HepG2 (cell line): ENCODE measurements around the gene NDUFB6. TPM values are rescaled to one million over a fixed set of nuclear protein-coding genes. Genes with fewer than 3 reads are reported as not detected.
A peak's percentile ranks its signal among the peaks of the same experiment; 100 is the strongest.

Source experiments
- BCLAF1 ChIP-seq: fragments of 450-650 bp; IDR thresholded peaks from 2 replicates; pipeline ENCODE4 v1.6.1; 2017; ENCODE audit warnings: mild to moderate bottlenecking
- CC2D1A ChIP-seq: sonication (generic); formaldehyde crosslinking; IDR thresholded peaks from 2 replicates; pipeline ENCODE4 v1.8.1; 2023; ENCODE audit warnings: mild to moderate bottlenecking, missing genetic modification reagents
- GPN1 ChIP-seq: sonication (generic); formaldehyde crosslinking; IDR thresholded peaks from 2 replicates; pipeline ENCODE4 v1.5.1; 2020; ENCODE audit warnings: missing genetic modification reagents, borderline replicate concordance
- NFYC ChIP-seq: IDR thresholded peaks from 2 replicates; pipeline ENCODE4 v1.6.1; 2016; ENCODE audit warnings: missing genetic modification reagents, missing compliant biosample characterization
- PAX8 ChIP-seq: sonication (generic); formaldehyde crosslinking; IDR thresholded peaks from 2 replicates; pipeline ENCODE4 v1.8.0; 2022; ENCODE audit warnings: mild to moderate bottlenecking, missing genetic modification reagents, borderline replicate concordance
- RBM22 ChIP-seq: fragments of 200-400 bp; formaldehyde crosslinking; optimal IDR thresholded peaks from 2 replicates; pipeline ENCODE3; 2017; ENCODE audit warnings: mild to moderate bottlenecking, low read length, moderate library complexity
- XBP1 ChIP-seq: sonication (generic); formaldehyde crosslinking; IDR thresholded peaks from 2 replicates; pipeline ENCODE4 v1.5.0; 2020; ENCODE audit warnings: missing genetic modification reagents
- XRCC5 ChIP-seq: fragments of 200-400 bp; formaldehyde crosslinking; optimal IDR thresholded peaks from 2 replicates; pipeline ENCODE3; 2017; ENCODE audit warnings: mild to moderate bottlenecking, low read length
- ZFP36L2 ChIP-seq: sonication (generic); formaldehyde crosslinking; IDR thresholded peaks from 2 replicates; pipeline ENCODE4 v1.4.0; 2020; ENCODE audit warnings: missing genetic modification reagents
- ZFP41 ChIP-seq: sonication (generic); formaldehyde crosslinking; IDR thresholded peaks from 2 replicates; pipeline ENCODE4 v1.4.0; 2020; ENCODE audit warnings: mild to moderate bottlenecking, missing genetic modification reagents, borderline replicate concordance
- ZNF138 ChIP-seq: sonication (generic); formaldehyde crosslinking; IDR thresholded peaks from 2 replicates; pipeline ENCODE4 v1.5.0; 2020; ENCODE audit warnings: mild to moderate bottlenecking, low read depth, missing genetic modification reagents
- ZNF24 ChIP-seq: fragments of 450-650 bp; IDR thresholded peaks from 2 replicates; pipeline ENCODE4 v1.6.1; 2017; ENCODE audit warnings: antibody characterized with exemption, mild to moderate bottlenecking
- ZNF430 ChIP-seq: sonication (generic); formaldehyde crosslinking; IDR thresholded peaks from 2 replicates; pipeline ENCODE4 v1.9.0; 2021; ENCODE audit warnings: mild to moderate bottlenecking, missing genetic modification reagents
- ZNF501 ChIP-seq: sonication (generic); formaldehyde crosslinking; IDR thresholded peaks from 2 replicates; pipeline ENCODE4 v1.5.1; 2020; ENCODE audit warnings: mild to moderate bottlenecking, moderate library complexity, missing genetic modification reagents
- ZNF674 ChIP-seq: sonication (generic); formaldehyde crosslinking; IDR thresholded peaks from 2 replicates; pipeline ENCODE4 v1.5.0; 2020; ENCODE audit warnings: low read depth, mild to moderate bottlenecking, missing genetic modification reagents
- polyA plus RNA-seq, 8 experiments: library from polyadenylated mRNA; depleted of rRNA in 3 of 8; stranded (reverse) in 7 of 8; unstranded in 1 of 8; fragments of >200 nt; fragmentation: Illumina TruSeq in 4 of 8; extraction: Trizol in 4 of 8; gene quantifications; 2 replicates each; pipeline versions ENCODE4 v1.2.1 to v1.2.3, GENCODE V29; 2011 to 2016; ENCODE audit warnings: low read depth in 4 of 8, missing spikeins in 1 of 8, mixed read lengths in 1 of 8; ENCODE audit not compliant: insufficient read depth in 1 of 8
- total RNA-seq, 5 experiments: library from RNA; depleted of rRNA; stranded (reverse); fragments of >200 nt; fragmentation: Illumina TruSeq; extraction: Trizol; gene quantifications; 2 replicates each; pipeline ENCODE4 v1.2.3, GENCODE V29; 2016; ENCODE audit warnings: low read depth in 1 of 5
- TF ChIP-seq, protein P1 (sequence below): sonication (generic); formaldehyde crosslinking; IDR thresholded peaks from 2 replicates; pipeline ENCODE4 v1.4.0; 2020; ENCODE audit warnings: missing genetic modification reagents
- TF ChIP-seq, protein P2 (sequence below): sonication (generic); formaldehyde crosslinking; IDR thresholded peaks from 2 replicates; pipeline ENCODE4 v1.8.1; 2023; ENCODE audit warnings: mild to moderate bottlenecking, missing genetic modification reagents, borderline replicate concordance
- TF ChIP-seq, protein P3 (sequence below): sonication (generic); formaldehyde crosslinking; IDR thresholded peaks from 2 replicates; pipeline ENCODE4 v1.4.0; 2020; ENCODE audit warnings: missing genetic modification reagents, borderline replicate concordance
- TF ChIP-seq, protein P4 (sequence below): IDR thresholded peaks from 2 replicates; pipeline ENCODE4 v1.6.1; 2016; ENCODE audit warnings: low read depth

The NDUFB6 gene
- total and polyA plus RNA-seq, 2 of the 13 experiments (the other 11 are each of a cell fraction or from before 2014, with no cell fraction given), result 31.2 to 81.9 TPM

DNA sequence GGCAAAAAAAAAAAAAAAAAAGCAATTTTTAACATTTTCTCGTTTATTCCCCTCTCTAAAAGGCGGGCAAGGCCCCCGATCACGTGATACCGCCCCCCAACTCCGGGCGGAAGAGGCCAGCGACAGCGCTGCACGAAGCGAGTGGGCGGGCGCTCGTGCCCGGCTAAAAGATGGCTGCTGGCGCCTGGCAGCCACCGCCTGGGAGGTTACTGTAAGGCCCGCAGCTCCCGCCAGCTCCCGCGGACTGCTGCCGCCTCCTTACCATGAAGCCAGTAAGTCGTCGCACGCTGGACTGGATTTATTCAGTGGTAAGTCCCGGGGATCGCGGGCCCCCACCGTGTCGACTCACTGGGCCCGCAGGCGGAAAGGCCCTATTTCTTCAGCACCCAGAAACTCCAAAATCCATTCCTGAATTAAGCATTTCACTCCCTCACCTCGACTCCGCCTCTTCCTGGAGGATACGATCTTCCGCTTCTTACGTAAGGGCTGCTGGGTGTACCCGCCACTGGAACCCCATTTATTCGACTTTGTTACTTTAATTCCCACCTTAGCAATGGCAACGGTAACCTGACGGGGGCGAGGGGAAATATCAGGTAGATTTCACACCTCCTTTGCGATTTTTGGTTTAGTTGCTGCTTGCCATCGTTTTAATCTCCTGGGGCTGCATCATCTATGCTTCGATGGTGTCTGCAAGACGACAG, 20.6 kb downstream of the NDUFB6 start, which contains the start of the genes SMIM27 and TOPORS (continued):
- peak; percentile 22; the same call in 1 of the 2 replicates for TF ChIP-seq PAX8 (CRISPR knock-in tag)
- peak; percentile 78 for TF ChIP-seq XRCC5
- TF ChIP-seq ZNF24, result no peak
- TF ChIP-seq XBP1 (CRISPR knock-in tag), result no peak
- peak; percentile 17; the same call in 1 of the 2 replicates for TF ChIP-seq NFYC (CRISPR knock-in tag)
- no peak for TF ChIP-seq RBM22
- peak; percentile 70; the same call in 1 of the 2 replicates for TF ChIP-seq ZNF430 (CRISPR knock-in tag)
- no peak for TF ChIP-seq CC2D1A (CRISPR knock-in tag)
- TF ChIP-seq ZNF674 (CRISPR knock-in tag), result no peak
- no peak for TF ChIP-seq ZNF138 (CRISPR knock-in tag)
- TF ChIP-seq, protein P1, sequence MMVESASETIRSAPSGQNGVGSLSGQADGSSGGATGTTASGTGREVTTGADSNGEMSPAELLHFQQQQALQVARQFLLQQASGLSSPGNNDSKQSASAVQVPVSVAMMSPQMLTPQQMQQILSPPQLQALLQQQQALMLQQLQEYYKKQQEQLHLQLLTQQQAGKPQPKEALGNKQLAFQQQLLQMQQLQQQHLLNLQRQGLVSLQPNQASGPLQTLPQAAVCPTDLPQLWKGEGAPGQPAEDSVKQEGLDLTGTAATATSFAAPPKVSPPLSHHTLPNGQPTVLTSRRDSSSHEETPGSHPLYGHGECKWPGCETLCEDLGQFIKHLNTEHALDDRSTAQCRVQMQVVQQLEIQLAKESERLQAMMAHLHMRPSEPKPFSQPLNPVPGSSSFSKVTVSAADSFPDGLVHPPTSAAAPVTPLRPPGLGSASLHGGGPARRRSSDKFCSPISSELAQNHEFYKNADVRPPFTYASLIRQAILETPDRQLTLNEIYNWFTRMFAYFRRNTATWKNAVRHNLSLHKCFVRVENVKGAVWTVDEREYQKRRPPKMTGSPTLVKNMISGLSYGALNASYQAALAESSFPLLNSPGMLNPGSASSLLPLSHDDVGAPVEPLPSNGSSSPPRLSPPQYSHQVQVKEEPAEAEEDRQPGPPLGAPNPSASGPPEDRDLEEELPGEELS (CRISPR knock-in tag), result no peak; the same call in 1 of the 2 replicates
- TF ChIP-seq BCLAF1, result no peak
- 0 out of 2 replicates have a peak, but pooled peaks have one; percentile 34 for TF ChIP-seq ZNF501 (CRISPR knock-in tag)
- TF ChIP-seq ZFP36L2 (CRISPR knock-in tag), result no peak
- peak; percentile 48; the same call in 1 of the 2 replicates for TF ChIP-seq ZFP41 (CRISPR knock-in tag)
- TF ChIP-seq GPN1 (CRISPR knock-in tag), result no peak
- TF ChIP-seq, protein P2, sequence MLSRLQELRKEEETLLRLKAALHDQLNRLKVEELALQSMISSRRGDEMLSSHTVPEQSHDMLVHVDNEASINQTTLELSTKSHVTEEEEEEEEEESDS, result no peak
- TF ChIP-seq, protein P3, sequence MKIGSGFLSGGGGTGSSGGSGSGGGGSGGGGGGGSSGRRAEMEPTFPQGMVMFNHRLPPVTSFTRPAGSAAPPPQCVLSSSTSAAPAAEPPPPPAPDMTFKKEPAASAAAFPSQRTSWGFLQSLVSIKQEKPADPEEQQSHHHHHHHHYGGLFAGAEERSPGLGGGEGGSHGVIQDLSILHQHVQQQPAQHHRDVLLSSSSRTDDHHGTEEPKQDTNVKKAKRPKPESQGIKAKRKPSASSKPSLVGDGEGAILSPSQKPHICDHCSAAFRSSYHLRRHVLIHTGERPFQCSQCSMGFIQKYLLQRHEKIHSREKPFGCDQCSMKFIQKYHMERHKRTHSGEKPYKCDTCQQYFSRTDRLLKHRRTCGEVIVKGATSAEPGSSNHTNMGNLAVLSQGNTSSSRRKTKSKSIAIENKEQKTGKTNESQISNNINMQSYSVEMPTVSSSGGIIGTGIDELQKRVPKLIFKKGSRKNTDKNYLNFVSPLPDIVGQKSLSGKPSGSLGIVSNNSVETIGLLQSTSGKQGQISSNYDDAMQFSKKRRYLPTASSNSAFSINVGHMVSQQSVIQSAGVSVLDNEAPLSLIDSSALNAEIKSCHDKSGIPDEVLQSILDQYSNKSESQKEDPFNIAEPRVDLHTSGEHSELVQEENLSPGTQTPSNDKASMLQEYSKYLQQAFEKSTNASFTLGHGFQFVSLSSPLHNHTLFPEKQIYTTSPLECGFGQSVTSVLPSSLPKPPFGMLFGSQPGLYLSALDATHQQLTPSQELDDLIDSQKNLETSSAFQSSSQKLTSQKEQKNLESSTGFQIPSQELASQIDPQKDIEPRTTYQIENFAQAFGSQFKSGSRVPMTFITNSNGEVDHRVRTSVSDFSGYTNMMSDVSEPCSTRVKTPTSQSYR (CRISPR knock-in tag), result no peak
- TF ChIP-seq, protein P4, sequence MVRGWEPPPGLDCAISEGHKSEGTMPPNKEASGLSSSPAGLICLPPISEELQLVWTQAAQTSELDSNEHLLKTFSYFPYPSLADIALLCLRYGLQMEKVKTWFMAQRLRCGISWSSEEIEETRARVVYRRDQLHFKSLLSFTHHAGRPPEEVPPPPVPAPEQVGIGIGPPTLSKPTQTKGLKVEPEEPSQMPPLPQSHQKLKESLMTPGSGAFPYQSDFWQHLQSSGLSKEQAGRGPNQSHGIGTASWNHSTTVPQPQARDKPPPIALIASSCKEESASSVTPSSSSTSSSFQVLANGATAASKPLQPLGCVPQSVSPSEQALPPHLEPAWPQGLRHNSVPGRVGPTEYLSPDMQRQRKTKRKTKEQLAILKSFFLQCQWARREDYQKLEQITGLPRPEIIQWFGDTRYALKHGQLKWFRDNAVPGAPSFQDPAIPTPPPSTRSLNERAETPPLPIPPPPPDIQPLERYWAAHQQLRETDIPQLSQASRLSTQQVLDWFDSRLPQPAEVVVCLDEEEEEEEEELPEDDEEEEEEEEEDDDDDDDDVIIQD (CRISPR knock-in tag), result no peak
